NCI-H774 (cell line): ENCODE measurements around the gene ZNF266.

Experiments used
- DNase-seq: peaks from one replicate; lab custom pipeline; 2025; lab: John Stamatoyannopoulos, UW

ZNF266 gene

GRCh38 chr19:9435279-9436268 lies at the start of gene ZNF266:
ZNF266 (minus strand) TSS chr19:9435573; CDS start chr19:9420089, 15,484 bp downstream.
- DNase-seq: peak; percentile 86

- DNase-seq: no peak
Measured at GRCh38 chr19:9485140-9485539, 49.8 kb upstream of the ZNF266 start.

GRCh38 chr19:9474975-9475374 lies 39.6 kb upstream of the ZNF266 start:
- no peak for DNase-seq

DNA sequence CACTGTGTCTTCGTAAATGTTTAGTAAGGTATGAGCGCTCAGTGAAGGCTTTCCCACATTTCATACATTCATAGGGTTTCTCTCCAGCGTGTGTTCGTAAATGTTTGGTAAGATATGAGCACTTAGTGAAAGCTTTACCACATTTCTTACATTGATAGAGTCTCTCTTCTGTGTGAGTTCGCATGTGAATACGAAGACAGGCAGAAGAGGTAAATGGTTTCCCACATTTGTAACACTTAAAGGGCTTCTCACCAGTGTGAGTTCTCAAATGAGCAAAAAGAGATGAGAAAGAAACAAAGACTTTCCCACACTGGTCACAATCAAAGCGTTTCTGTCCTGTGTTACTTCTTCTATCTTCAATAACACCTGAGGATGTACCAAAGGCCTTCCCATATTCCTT lies 31.8 kb upstream of the ZNF266 start:
- DNase-seq: no peak

DNA sequence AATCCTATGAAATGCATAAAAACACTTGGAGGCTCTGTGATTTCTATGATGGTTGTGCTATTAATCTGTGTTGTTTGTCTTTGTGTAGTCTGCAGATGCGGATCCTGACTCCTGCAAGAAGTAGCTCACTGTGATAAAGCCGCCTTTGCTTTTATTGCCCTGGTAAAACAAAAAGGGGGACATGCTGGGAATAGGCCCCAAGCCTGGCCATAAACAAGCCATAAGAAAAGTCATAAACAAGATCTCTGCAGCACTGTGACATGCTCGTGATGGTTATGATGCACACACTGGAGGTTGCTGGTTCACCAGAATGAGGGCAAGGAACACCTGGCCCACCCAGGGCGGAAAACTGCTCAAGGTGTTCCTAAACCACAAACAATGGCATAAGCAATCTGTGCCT lies 26.6 kb upstream of the ZNF266 start:
- DNase-seq: no peak

GRCh38 chr19:9456018-9456689 lies 20.8 kb upstream of the ZNF266 start:
- DNase-seq: no peak

DNA sequence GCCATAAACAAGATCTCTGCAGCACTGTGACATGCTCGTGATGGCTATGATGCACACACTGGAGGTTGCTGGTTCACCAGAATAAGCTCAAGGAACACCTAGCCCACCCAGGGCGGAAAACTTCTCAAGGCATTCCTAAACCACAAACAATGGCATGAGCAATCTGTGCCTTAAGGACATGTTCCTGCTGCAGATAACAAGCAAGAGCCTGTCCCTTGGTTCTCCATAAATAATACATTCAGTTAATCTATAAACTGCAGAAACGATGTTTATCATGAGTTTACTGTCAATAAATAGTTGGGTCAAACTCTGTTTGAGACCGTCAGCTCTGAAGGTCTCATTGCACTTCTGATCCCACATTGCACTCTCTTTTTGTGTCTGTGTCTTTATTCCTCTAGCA lies 18.6 kb upstream of the ZNF266 start:
- no peak for DNase-seq

DNA sequence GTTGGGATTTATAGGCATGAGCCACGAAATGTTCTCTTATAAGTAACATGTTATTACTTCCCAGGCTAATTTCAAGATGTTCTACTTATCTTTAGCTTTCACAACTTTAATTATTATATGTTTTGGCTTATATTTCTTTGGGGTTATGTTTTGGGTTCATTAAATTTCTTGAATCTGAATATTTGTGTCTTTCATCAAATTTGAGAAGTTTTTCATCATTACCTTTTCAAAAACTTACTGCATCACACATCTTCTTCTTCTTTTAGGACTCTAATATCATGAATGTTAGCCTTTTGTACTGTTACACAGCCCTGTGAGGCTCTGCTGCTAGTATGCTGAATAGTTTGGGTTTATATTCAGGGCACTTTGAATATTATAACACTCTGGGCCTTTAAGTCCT lies 9.7 kb upstream of the ZNF266 start:
- DNase-seq: no peak

DNA sequence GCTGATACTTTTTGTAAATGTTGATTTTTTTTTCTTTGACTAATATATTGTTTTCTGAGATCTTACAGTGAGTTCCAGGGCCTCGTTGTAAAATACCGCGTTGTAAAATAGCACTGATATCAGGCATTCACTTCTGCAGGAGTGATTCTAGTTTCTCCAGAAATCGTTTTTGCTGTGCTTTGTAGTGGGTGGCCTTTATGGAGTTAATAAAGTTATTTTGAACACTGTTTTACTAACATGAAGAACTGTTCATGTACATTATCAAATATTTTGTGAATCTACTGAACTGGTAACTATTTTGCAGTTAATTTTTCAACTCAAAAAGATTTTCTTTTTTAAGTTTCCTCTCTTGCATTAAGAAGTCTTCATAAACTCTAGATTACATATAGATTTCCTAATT lies 985 bp upstream of the ZNF266 start:
- no peak for DNase-seq

- DNase-seq: no peak
Measured at GRCh38 chr19:9431475-9431874, 3.9 kb downstream of the ZNF266 start.

- DNase-seq: no peak
Measured at GRCh38 chr19:9430444-9430843, 4.9 kb downstream of the ZNF266 start.

GRCh38 chr19:9427941-9428340 lies 7.4 kb downstream of the ZNF266 start:
- DNase-seq: no peak

GRCh38 chr19:9413240-9413954 lies 22.0 kb downstream of the ZNF266 start:
- DNase-seq: no peak

GRCh38 chr19:9407827-9408226 lies 27.5 kb downstream of the ZNF266 start:
- no peak for DNase-seq

DNA sequence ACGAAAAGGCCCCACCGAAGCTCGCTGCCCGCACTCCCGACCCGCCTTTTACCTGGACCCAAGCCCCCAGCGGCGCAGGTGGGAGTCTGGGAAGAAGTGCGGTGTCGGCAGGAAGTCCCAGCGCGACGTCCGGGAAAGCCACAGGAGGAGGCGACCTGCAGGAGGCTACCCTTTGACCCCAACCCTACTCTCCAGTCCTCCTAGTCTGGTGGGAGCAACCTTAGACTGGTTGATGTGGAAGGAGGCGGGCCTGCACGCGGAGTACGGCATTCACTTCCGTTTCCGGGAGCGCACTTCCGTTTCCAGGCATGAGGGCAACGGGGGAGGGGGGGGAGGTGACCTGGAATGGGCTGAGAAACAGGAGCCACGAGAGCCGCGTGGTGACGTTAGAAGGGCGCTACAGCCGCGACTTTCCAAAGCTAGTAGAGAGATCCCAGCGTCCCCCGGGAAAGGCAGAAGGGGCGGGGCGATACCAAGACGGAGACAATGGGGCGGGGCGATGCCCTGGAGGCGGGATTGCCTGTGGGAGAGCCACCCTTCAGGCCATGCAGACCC lies 28.5 kb downstream of the ZNF266 start:
- peak; percentile 3 for DNase-seq

DNA sequence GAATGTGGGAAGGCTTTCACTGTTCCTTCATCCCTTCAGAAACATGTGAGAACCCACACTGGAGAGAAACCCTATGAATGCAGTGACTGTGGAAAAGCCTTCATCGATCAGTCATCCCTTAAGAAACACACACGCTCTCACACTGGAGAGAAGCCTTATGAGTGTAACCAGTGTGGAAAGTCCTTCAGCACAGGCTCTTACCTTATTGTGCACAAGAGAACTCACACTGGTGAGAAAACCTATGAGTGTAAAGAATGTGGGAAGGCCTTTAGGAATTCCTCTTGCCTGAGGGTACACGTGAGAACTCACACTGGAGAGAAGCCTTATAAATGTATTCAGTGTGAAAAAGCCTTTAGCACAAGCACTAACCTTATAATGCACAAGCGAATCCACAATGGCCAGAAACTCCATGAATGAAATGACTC lies 54.0 kb downstream of the ZNF266 start:
- no peak for DNase-seq

DNA sequence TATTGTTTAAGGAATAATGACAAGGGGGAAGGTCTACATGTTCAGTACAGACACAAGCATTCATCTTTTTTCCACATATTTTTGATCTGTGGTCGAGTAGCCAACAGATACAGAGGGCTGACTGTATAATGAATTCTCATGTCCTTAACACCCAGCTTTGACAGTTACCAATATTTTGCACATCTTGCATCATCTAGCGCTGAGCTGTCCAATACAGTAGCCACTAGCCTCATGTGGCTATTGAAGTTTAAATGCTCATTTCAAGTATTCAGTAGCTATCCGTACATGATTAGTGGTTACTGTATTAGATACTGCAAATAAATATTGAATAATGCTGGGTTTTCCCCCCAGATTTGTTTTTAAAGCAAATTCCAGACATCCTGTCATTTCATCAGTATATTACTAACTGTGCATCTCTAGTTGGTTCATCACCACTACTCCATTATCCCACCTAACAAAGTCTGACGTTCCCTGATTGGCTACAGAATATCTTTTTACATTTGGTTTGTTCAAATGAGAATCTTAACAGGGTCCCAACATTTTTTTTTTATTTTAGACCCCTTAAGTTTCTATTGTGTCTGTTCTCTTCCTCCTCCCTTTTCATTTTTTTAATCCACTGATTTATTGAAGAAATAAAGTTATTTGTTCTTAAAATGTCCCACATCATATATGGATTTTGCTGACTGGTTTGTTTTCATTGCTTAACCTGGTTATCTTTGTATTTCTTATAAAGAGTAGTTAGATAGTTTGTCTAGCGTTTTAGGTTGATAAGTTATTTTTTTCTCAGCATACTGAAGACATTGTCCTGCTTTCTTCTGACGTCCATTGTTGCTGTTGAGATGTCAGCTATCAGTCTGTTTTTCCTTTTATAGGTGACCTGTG lies 64.4 kb downstream of the ZNF266 start:
- no peak for DNase-seq

GRCh38 chr19:9362905-9363304 lies 72.5 kb downstream of the ZNF266 start, which contains the start of gene ZNF177:
ZNF177 (plus strand) TSS chr19:9363013; CDS start chr19:9378312, 15,299 bp downstream.
- DNase-seq: no peak
